ENCODE data around the gene ABHD16A.

Gene ABHD16A

DNA sequence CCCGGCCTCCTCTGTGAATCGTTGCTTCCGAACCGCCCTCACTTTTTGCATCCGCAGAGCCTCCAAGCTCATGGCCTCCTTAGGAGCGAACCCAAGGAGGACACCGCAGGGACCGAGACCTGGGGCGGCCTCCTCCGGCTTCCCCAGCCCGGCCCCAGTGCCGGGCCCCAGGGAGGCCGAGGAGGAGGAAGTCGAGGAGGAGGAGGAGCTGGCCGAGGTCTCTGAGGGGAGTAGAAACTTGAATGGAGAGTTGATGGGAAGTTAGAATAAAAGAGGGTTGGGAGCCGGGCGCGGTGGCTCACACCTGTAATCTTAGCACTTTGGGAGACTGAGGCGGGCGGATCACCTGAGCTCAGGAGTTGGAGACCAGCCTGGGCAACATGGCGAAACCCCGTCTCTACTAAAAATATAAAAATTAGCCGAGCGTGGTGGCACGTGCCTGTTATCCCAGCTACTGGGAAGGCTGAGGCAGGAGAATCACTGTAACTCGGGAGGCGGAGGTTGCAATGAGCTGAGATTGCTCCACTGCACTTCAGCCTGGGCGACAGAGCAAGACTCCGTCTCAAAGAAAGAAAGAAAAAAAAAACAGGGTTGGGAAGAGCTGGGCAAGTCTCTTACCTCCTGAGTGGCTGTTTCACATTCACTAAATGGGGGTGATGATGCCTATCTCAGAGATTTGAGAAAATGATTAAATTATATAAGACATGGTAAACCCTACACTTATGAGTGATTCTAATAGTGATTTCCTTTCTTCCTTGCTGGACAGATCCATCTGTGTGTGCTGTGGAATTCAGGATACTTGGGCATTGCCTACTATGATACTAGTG lies 37.5 kb upstream of the ABHD16A start:
- H3K27ac ChIP-seq (ENCODE audit: low read length, poor library complexity, severe bottlenecking) = no peak overlapping the region
- peak overlapping the region; percentile 46 for H2AFZ ChIP-seq (ENCODE audit: low read depth, low read length)
- peaks cover 24% of the 10 kb centered on the region for H3K4me1 ChIP-seq (ENCODE audit: control insufficient read depth, insufficient read depth, low read depth, low read length)
- no peaks in the 10 kb centered on the region for H3K27me3 ChIP-seq (ENCODE audit: control insufficient read depth in 1 of 2, insufficient read depth in 1 of 2, low read length in 2 of 2)
- peaks cover 2% of the 10 kb centered on the region for H3K79me1 ChIP-seq (replicated peaks; ENCODE audit: low read length, poor library complexity, severe bottlenecking)
- peak overlapping the region in 1 of 2 experiments; percentile 37 for H2BK12ac ChIP-seq (ENCODE audit: low read length in 2 of 2)
- no peak for DNase-seq
- no peak overlapping the region for H2AK5ac ChIP-seq (ENCODE audit: low read length, severe bottlenecking)
- peaks cover 0 to 32% of the 10 kb centered on the region in 2 experiments for H3K36me3 ChIP-seq (ENCODE audit: control insufficient read depth in 1 of 2, insufficient read depth in 2 of 2, low read depth in 1 of 2, low read length in 2 of 2)
- no peak overlapping the region for H2BK15ac ChIP-seq (ENCODE audit: low read depth, poor library complexity, severe bottlenecking)
- H3K9ac ChIP-seq (ENCODE audit: low read length) = peak overlapping the region; percentile 90
- H3K4me3 ChIP-seq (ENCODE audit: insufficient read depth in 1 of 2, low read depth in 1 of 2, low read length in 2 of 2) = peak overlapping the region; percentile 62 to 95
- no peak overlapping the region for H4K91ac ChIP-seq (ENCODE audit: low read length)
- H2BK5ac ChIP-seq (ENCODE audit: low read depth, low read length, poor library complexity, severe bottlenecking) = no peak overlapping the region
- no peaks in the 10 kb centered on the region for H3K9me3 ChIP-seq (ENCODE audit: control insufficient read depth, low read length)
- no peak overlapping the region for H3K14ac ChIP-seq (ENCODE audit: low read length in 2 of 2)
- no peak overlapping the region for H4K8ac ChIP-seq (ENCODE audit: low read length)
- 43% methylated on average over 29 of the region's 29 CpGs for WGBS
- peak overlapping the region; percentile 41 for H3K4me2 ChIP-seq (ENCODE audit: low read length, poor library complexity, severe bottlenecking)
- H3K18ac ChIP-seq (ENCODE audit: low read depth in 1 of 2, low read length in 2 of 2) = peak overlapping the region in 1 of 2 experiments; percentile 86
- H3K4ac ChIP-seq (ENCODE audit: low read depth in 1 of 2, low read length in 2 of 2) = peak overlapping the region in 1 of 2 experiments; percentile 81
- no peak overlapping the region for H3K23ac ChIP-seq (ENCODE audit: low read length in 2 of 2)
- no peak overlapping the region for H2BK120ac ChIP-seq (ENCODE audit: low read depth, low read length)

DNA sequence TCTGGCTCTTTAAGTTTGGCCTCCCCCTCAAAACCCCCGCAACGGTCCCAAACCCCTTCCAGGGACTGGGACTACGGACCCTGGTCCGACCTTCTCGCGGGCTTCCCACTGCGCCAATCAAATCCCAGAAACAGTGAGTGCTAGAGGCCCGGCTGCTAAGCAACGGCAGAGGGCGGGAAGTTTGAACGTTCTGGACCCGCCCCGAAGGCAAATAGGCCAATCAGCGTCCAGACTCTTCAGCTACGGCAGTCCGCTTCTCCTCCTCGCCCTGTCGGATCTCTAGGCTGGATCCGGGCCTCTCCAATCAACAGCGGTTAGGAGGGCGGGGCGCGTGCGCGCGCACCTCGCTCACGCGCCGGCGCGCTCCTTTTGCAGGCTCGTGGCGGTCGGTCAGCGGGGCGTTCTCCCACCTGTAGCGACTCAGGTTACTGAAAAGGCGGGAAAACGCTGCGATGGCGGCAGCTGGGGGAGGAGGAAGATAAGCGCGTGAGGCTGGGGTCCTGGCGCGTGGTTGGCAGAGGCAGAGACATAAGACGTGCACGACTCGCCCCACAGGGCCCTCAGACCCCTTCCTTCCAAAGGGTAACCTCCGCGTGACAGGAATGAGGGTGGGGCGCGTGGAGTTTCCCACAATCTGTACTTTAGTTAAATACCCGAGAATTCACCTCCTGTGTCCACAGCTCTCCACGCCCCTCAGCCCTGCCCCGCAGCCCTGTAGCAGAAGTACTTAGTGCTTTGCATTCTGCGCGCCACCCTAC lies 36.7 kb upstream of the ABHD16A start, which contains the start of gene MSH5:
MSH5 (plus strand) TSS at position 367 of the 758 bp plus-strand sequence. CDS start 462 bp downstream, outside the sequence.
- Histone ChIP-seq H3K18ac (ENCODE audit: low read depth in 1 of 2, low read length in 2 of 2) (peak within 1 kb of the TSS; percentile 70 to 86), H3K4me3 (ENCODE audit: insufficient read depth in 1 of 2, low read depth in 1 of 2, low read length in 2 of 2) (peak within 1 kb of the TSS; percentile 62 to 95), H3K79me1 (replicated peaks; ENCODE audit: low read length, poor library complexity, severe bottlenecking) (peaks cover 2% of the 10 kb centered on the region), H3K23ac (ENCODE audit: low read length in 2 of 2) (peak within 1 kb of the TSS in 1 of 2 experiments; percentile 96), H2AK5ac (ENCODE audit: low read length, severe bottlenecking) (no peak within 1 kb of the TSS), H2BK120ac (ENCODE audit: low read depth, low read length) (peak within 1 kb of the TSS; percentile 98), H3K4me1 (ENCODE audit: control insufficient read depth, insufficient read depth, low read depth, low read length) (peaks cover 24% of the 10 kb centered on the region), H3K36me3 (ENCODE audit: control insufficient read depth in 1 of 2, insufficient read depth in 2 of 2, low read depth in 1 of 2, low read length in 2 of 2) (peaks cover 0 to 29% of the 10 kb centered on the region in 2 experiments), H3K27ac (ENCODE audit: low read length, poor library complexity, severe bottlenecking) (peak within 1 kb of the TSS; percentile 89), H3K9me3 (ENCODE audit: control insufficient read depth, low read length) (no peaks in the 10 kb centered on the region), H4K8ac (ENCODE audit: low read length) (peak within 1 kb of the TSS; percentile 83), H3K4me2 (ENCODE audit: low read length, poor library complexity, severe bottlenecking) (peak within 1 kb of the TSS; percentile 62), H3K27me3 (ENCODE audit: control insufficient read depth in 1 of 2, insufficient read depth in 1 of 2, low read length in 2 of 2) (no peaks in the 10 kb centered on the region), H2AFZ (ENCODE audit: low read depth, low read length) (peak within 1 kb of the TSS; percentile 46), H2BK5ac (ENCODE audit: low read depth, low read length, poor library complexity, severe bottlenecking) (peak within 1 kb of the TSS; percentile 22), H3K9ac (ENCODE audit: low read length) (peak within 1 kb of the TSS; percentile 100), H2BK15ac (ENCODE audit: low read depth, poor library complexity, severe bottlenecking) (peak within 1 kb of the TSS; percentile 83), H3K14ac (ENCODE audit: low read length in 2 of 2) (peak within 1 kb of the TSS in 1 of 2 experiments; percentile 93), H3K4ac (ENCODE audit: low read depth in 1 of 2, low read length in 2 of 2) (peak within 1 kb of the TSS; percentile 68 to 81), H2BK12ac (ENCODE audit: low read length in 2 of 2) (peak within 1 kb of the TSS; percentile 92 to 99), H4K91ac (ENCODE audit: low read length) (peak within 1 kb of the TSS; percentile 58)
- WGBS = 3% methylated on average over 36 of the region's 58 CpGs
- DNase-seq = peak; percentile 99

DNA sequence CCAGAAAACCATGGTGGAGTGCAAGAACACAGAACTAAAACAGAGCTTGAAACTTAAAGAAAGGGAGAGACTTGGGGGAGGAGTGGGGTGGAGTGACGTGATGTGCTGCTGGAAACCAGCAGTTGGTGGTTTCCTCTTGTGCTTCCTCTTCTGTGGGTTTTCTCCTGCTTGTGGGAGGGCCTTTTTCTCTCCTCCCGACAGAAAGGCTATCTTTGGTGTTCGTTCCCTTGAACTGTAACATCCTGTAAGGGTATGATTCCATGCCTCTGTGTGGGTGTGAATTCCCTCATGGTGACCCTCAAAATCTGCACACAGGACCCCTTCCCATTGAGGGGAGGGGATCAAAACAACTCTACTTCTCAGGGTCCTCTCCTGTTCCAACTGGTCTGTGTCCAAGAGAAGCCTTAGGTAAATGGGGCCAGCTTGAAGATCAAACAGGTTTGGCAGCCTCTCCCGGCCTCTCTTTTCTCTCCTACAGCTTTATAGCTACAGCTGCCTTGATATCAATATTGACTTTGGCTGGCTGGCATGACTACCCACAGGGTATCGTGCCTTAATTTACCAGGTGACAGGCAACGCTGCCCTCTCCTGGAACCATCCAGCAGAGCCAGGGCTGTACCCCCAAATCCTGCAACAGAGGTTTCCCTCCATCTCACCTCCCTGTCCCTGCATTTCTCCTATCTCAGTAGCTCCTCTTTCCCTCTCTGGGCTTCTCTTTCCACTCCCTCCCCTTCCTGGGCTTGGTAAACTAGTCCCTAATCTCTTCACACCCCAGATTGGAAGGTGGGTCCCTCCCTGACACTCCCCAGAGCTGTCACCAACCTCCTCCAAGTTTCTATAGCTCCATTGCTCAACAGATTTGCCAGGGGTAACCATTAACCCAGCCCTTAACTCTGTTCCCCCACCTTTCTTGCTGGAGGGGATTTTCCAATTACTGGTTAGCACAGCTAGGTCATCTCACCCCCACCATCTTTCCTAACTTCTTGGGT lies 35.2 kb upstream of the ABHD16A start:
- H3K4ac ChIP-seq (ENCODE audit: low read depth in 1 of 2, low read length in 2 of 2) = peak overlapping the region; percentile 98
- H2BK5ac ChIP-seq (ENCODE audit: low read depth, low read length, poor library complexity, severe bottlenecking) = peak overlapping the region; percentile 67
- H3K9ac ChIP-seq (ENCODE audit: low read length) = peak overlapping the region; percentile 100
- DNase-seq = peak; percentile 94
- H2BK15ac ChIP-seq (ENCODE audit: low read depth, poor library complexity, severe bottlenecking) = peak overlapping the region; percentile 98
- H2BK12ac ChIP-seq (ENCODE audit: low read length in 2 of 2) = peak overlapping the region; percentile 92 to 99
- H2BK120ac ChIP-seq (ENCODE audit: low read depth, low read length) = peak overlapping the region; percentile 98
- no peaks in the 10 kb centered on the region for H3K27me3 ChIP-seq (ENCODE audit: control insufficient read depth in 1 of 2, insufficient read depth in 1 of 2, low read length in 2 of 2)
- H3K27ac ChIP-seq (ENCODE audit: low read length, poor library complexity, severe bottlenecking) = peak overlapping the region; percentile 89
- H3K4me2 ChIP-seq (ENCODE audit: low read length, poor library complexity, severe bottlenecking) = peak overlapping the region; percentile 62
- H3K4me1 ChIP-seq (ENCODE audit: control insufficient read depth, insufficient read depth, low read depth, low read length) = peaks cover 33% of the 10 kb centered on the region
- WGBS = 20% methylated on average over 5 of the region's 6 CpGs
- no peak overlapping the region for H2AFZ ChIP-seq (ENCODE audit: low read depth, low read length)
- peak overlapping the region; percentile 47 for H2AK5ac ChIP-seq (ENCODE audit: low read length, severe bottlenecking)
- H3K18ac ChIP-seq (ENCODE audit: low read depth in 1 of 2, low read length in 2 of 2) = peak overlapping the region; percentile 84 to 96
- peak overlapping the region; percentile 95 for H4K91ac ChIP-seq (ENCODE audit: low read length)
- no peaks in the 10 kb centered on the region for H3K9me3 ChIP-seq (ENCODE audit: control insufficient read depth, low read length)
- H3K23ac ChIP-seq (ENCODE audit: low read length in 2 of 2) = peak overlapping the region in 1 of 2 experiments; percentile 83
- peak overlapping the region in 1 of 2 experiments; percentile 57 for H3K4me3 ChIP-seq (ENCODE audit: insufficient read depth in 1 of 2, low read depth in 1 of 2, low read length in 2 of 2)
- H3K79me1 ChIP-seq (replicated peaks; ENCODE audit: low read length, poor library complexity, severe bottlenecking) = peaks cover 2% of the 10 kb centered on the region
- H3K36me3 ChIP-seq (ENCODE audit: control insufficient read depth in 1 of 2, insufficient read depth in 2 of 2, low read depth in 1 of 2, low read length in 2 of 2) = peaks cover 10 to 30% of the 10 kb centered on the region in 2 experiments
- H4K8ac ChIP-seq (ENCODE audit: low read length) = peak overlapping the region; percentile 97
- H3K14ac ChIP-seq (ENCODE audit: low read length in 2 of 2) = peak overlapping the region in 1 of 2 experiments; percentile 58

Measured in mesenchymal stem cell (in vitro differentiated cells and primary cell).